Effector CD8-positive, alpha-beta T cell (primary cell): Measurements from ENCODE around the gene PRC1.
"Not testable (repeated sequence)": the region's sequence is repeated elsewhere in the genome, so short reads cannot be mapped to it uniquely, and the experiment has no call there.

Experiments
- DNase-seq: peaks from one replicate; lab custom pipeline; 2025; lab: John Stamatoyannopoulos, UW
- total RNA-seq, 4 experiments: gene quantifications; one replicate each; lab custom pipeline; 2026; lab: John Stamatoyannopoulos, UW

The PRC1 gene
- 0.18 to 0.98 (median 0.53) reads per million in 4 experiments for total RNA-seq

- DNase-seq = peak; percentile 96
Observed at GRCh38 chr15:90994417-90995311, at the start of gene PRC1. TSS of gene PRC1 (minus strand) at chr15:90994535. CDS start at chr15:90994417, 118 bp downstream.

GRCh38 chr15:91043202-91043874, 49.0 kb upstream of the PRC1 start:
- DNase-seq = no peak

GRCh38 chr15:91040856-91041255, 46.5 kb upstream of the PRC1 start:
- DNase-seq = no peak

GRCh38 chr15:91039996-91040395, 45.7 kb upstream of the PRC1 start:
- no peak for DNase-seq

GRCh38 chr15:91032919-91033803, 38.8 kb upstream of the PRC1 start:
- DNase-seq = peak; percentile 21

- DNase-seq = no peak
Observed at GRCh38 chr15:91031796-91032195, 37.5 kb upstream of the PRC1 start.

GRCh38 chr15:91027677-91028076, 33.3 kb upstream of the PRC1 start:
- no peak for DNase-seq

GRCh38 chr15:91023720-91024119, 29.4 kb upstream of the PRC1 start:
- DNase-seq = no peak

- DNase-seq = no peak
Observed at GRCh38 chr15:91022832-91023129, 28.4 kb upstream of the PRC1 start.

GRCh38 chr15:91022075-91022831, 27.9 kb upstream of the PRC1 start, which contains the start of gene VPS33B:
TSS of gene VPS33B (minus strand) at chr15:91022594. CDS start at chr15:91022249, 345 bp downstream.
- DNase-seq = peak; percentile 72

- no peak for DNase-seq
Observed at GRCh38 chr15:91021516-91022074, 27.3 kb upstream of the PRC1 start.

GRCh38 chr15:91018158-91018557, 23.8 kb upstream of the PRC1 start:
- DNase-seq = no peak

GRCh38 chr15:91017716-91018115, 23.4 kb upstream of the PRC1 start:
- no peak for DNase-seq

GRCh38 chr15:91013701-91014100, 19.4 kb upstream of the PRC1 start:
- not testable (repeated sequence) for DNase-seq

GRCh38 chr15:91007266-91007665, 12.9 kb upstream of the PRC1 start:
- no peak for DNase-seq

- no peak for DNase-seq
Observed at GRCh38 chr15:91001209-91001608, 6.9 kb upstream of the PRC1 start.

- DNase-seq = no peak
Observed at GRCh38 chr15:90998737-90999136, 4.4 kb upstream of the PRC1 start.

- no peak for DNase-seq
Observed at GRCh38 chr15:90994059-90994416, 297 bp downstream of the PRC1 start.

GRCh38 chr15:90991587-90992285, 2.6 kb downstream of the PRC1 start:
- no peak for DNase-seq

GRCh38 chr15:90990446-90990845, 3.9 kb downstream of the PRC1 start:
- DNase-seq = no peak
